HepG2 (cell line): ENCODE measurements around the gene TRMT112. TPM values are rescaled to one million over a fixed set of nuclear protein-coding genes. Genes with fewer than 3 reads are reported as not detected.
A peak's percentile ranks its signal among the peaks of the same experiment; 100 is the strongest.

Experiments used
- CENPX ChIP-seq: sonication (generic); formaldehyde crosslinking; IDR thresholded peaks from 2 replicates; pipeline ENCODE4 v1.9.0; 2021; ENCODE audit warnings: mild to moderate bottlenecking, missing genetic modification reagents, moderate library complexity
- DR1 ChIP-seq: sonication (generic); formaldehyde crosslinking; IDR thresholded peaks from 2 replicates; pipeline ENCODE4 v1.8.0; 2021; ENCODE audit warnings: mild to moderate bottlenecking, missing genetic modification reagents, inconsistent platforms
- FOSL2 ChIP-seq: sonication (generic); formaldehyde crosslinking; IDR thresholded peaks from 2 replicates; pipeline ENCODE4 v1.4.0; 2020; ENCODE audit warnings: missing genetic modification reagents
- IRX3 ChIP-seq: sonication (generic); formaldehyde crosslinking; IDR thresholded peaks from 2 replicates; pipeline ENCODE4 v1.8.1; 2023; ENCODE audit warnings: mild to moderate bottlenecking, low read depth, missing genetic modification reagents, borderline replicate concordance
- KLF13 ChIP-seq: sonication (generic); formaldehyde crosslinking; IDR thresholded peaks from 2 replicates; pipeline ENCODE4 v1.4.0; 2020; ENCODE audit warnings: mild to moderate bottlenecking, missing genetic modification reagents
- MEF2D ChIP-seq: sonication (generic); formaldehyde crosslinking; IDR thresholded peaks from 2 replicates; pipeline ENCODE4 v1.5.1; 2020; ENCODE audit warnings: mild to moderate bottlenecking, missing genetic modification reagents
- MTA3 ChIP-seq: sonication (generic); formaldehyde crosslinking; IDR thresholded peaks from 2 replicates; pipeline ENCODE4 v1.4.0; 2020; ENCODE audit warnings: missing genetic modification reagents
- MYNN ChIP-seq: sonication (generic); formaldehyde crosslinking; IDR thresholded peaks from 2 replicates; pipeline ENCODE4 v1.4.0; 2020; ENCODE audit warnings: mild to moderate bottlenecking, low read depth, missing genetic modification reagents
- NR2F2 ChIP-seq: IDR thresholded peaks from 2 replicates; pipeline ENCODE4 v1.6.1; 2012; ENCODE audit warnings: low read depth, inconsistent platforms, borderline replicate concordance
- POLR2G ChIP-seq: fragments of 200-400 bp; formaldehyde crosslinking; IDR thresholded peaks from 2 replicates; pipeline ENCODE4 v1.6.1; 2018; ENCODE audit warnings: mild to moderate bottlenecking, low read depth, low read length, moderate library complexity
- SMARCC2 ChIP-seq: fragments of 450-650 bp; IDR thresholded peaks from 2 replicates; pipeline ENCODE4 v1.6.1; 2017; ENCODE audit warnings: antibody characterized with exemption, mild to moderate bottlenecking
- YEATS4 ChIP-seq: sonication (generic); formaldehyde crosslinking; IDR thresholded peaks from 2 replicates; pipeline ENCODE4 v1.4.0; 2020; ENCODE audit warnings: missing genetic modification reagents, borderline replicate concordance
- ZFP36 ChIP-seq: fragments of 150-350 bp; IDR thresholded peaks from 2 replicates; pipeline ENCODE4 v1.6.1; 2018; ENCODE audit warnings: borderline replicate concordance, low read length, low read depth; ENCODE audit not compliant: partially characterized antibody
- ZNF124 ChIP-seq: sonication (generic); formaldehyde crosslinking; IDR thresholded peaks from 2 replicates; pipeline ENCODE4 v1.4.0; 2020; ENCODE audit warnings: missing genetic modification reagents
- ZNF160 ChIP-seq: sonication (generic); formaldehyde crosslinking; IDR thresholded peaks from 2 replicates; pipeline ENCODE4 v1.8.0; 2022; ENCODE audit warnings: mild to moderate bottlenecking, inconsistent platforms, missing genetic modification reagents
- ZNF24 ChIP-seq: fragments of 450-650 bp; IDR thresholded peaks from 2 replicates; pipeline ENCODE4 v1.6.1; 2017; ENCODE audit warnings: antibody characterized with exemption, mild to moderate bottlenecking
- ZNF331 ChIP-seq: sonication (generic); formaldehyde crosslinking; IDR thresholded peaks from 2 replicates; pipeline ENCODE4 v1.4.0; 2020; ENCODE audit warnings: missing genetic modification reagents
- ZNF557 ChIP-seq: sonication (generic); formaldehyde crosslinking; IDR thresholded peaks from 2 replicates; pipeline ENCODE4 v1.4.0; 2020; ENCODE audit warnings: missing genetic modification reagents
- ZNF572 ChIP-seq: sonication (generic); formaldehyde crosslinking; IDR thresholded peaks from 2 replicates; pipeline ENCODE4 v1.5.1; 2020; ENCODE audit warnings: mild to moderate bottlenecking, missing genetic modification reagents
- ZNF652 ChIP-seq: IDR thresholded peaks from 2 replicates; pipeline ENCODE4 v1.6.1; 2016; ENCODE audit warnings: low read depth, borderline replicate concordance
- ZNF678 ChIP-seq: sonication (generic); formaldehyde crosslinking; IDR thresholded peaks from 2 replicates; pipeline ENCODE4 v1.4.0; 2020; ENCODE audit warnings: mild to moderate bottlenecking, missing genetic modification reagents
- ZNF768 ChIP-seq: sonication (generic); formaldehyde crosslinking; IDR thresholded peaks from 2 replicates; pipeline ENCODE4 v1.4.0; 2020; ENCODE audit warnings: missing genetic modification reagents
- ZNF780A ChIP-seq: sonication (generic); formaldehyde crosslinking; IDR thresholded peaks from 2 replicates; pipeline ENCODE4 v1.8.0; 2022; ENCODE audit warnings: mild to moderate bottlenecking, missing genetic modification reagents, moderate library complexity
- polyA plus RNA-seq, 8 experiments: library from polyadenylated mRNA; depleted of rRNA in 3 of 8; stranded (reverse) in 7 of 8; unstranded in 1 of 8; fragments of >200 nt; fragmentation: Illumina TruSeq in 4 of 8; extraction: Trizol in 4 of 8; gene quantifications; 2 replicates each; pipeline versions ENCODE4 v1.2.1 to v1.2.3, GENCODE V29; 2011 to 2016; ENCODE audit warnings: low read depth in 4 of 8, missing spikeins in 1 of 8, mixed read lengths in 1 of 8; ENCODE audit not compliant: insufficient read depth in 1 of 8
- total RNA-seq, 5 experiments: library from RNA; depleted of rRNA; stranded (reverse); fragments of >200 nt; fragmentation: Illumina TruSeq; extraction: Trizol; gene quantifications; 2 replicates each; pipeline ENCODE4 v1.2.3, GENCODE V29; 2016; ENCODE audit warnings: low read depth in 1 of 5
- TF ChIP-seq, protein P1 (sequence below): IDR thresholded peaks from 2 replicates; pipeline ENCODE4 v1.6.1; 2016; ENCODE audit warnings: mild to moderate bottlenecking
- TF ChIP-seq, protein P2 (sequence below): sonication (generic); formaldehyde crosslinking; IDR thresholded peaks from 2 replicates; pipeline ENCODE4 v1.5.1; 2020; ENCODE audit warnings: mild to moderate bottlenecking, missing genetic modification reagents
- TF ChIP-seq, protein P3 (sequence below): sonication (generic); formaldehyde crosslinking; IDR thresholded peaks from 2 replicates; pipeline ENCODE4 v1.8.0; 2022; ENCODE audit warnings: mild to moderate bottlenecking, missing genetic modification reagents; ENCODE audit not compliant: insufficient replicate concordance

Gene TRMT112
- total and polyA plus RNA-seq, 2 of the 13 experiments (the other 11 are each of a cell fraction or from before 2014, with no cell fraction given) = 186 to 409 TPM

DNA sequence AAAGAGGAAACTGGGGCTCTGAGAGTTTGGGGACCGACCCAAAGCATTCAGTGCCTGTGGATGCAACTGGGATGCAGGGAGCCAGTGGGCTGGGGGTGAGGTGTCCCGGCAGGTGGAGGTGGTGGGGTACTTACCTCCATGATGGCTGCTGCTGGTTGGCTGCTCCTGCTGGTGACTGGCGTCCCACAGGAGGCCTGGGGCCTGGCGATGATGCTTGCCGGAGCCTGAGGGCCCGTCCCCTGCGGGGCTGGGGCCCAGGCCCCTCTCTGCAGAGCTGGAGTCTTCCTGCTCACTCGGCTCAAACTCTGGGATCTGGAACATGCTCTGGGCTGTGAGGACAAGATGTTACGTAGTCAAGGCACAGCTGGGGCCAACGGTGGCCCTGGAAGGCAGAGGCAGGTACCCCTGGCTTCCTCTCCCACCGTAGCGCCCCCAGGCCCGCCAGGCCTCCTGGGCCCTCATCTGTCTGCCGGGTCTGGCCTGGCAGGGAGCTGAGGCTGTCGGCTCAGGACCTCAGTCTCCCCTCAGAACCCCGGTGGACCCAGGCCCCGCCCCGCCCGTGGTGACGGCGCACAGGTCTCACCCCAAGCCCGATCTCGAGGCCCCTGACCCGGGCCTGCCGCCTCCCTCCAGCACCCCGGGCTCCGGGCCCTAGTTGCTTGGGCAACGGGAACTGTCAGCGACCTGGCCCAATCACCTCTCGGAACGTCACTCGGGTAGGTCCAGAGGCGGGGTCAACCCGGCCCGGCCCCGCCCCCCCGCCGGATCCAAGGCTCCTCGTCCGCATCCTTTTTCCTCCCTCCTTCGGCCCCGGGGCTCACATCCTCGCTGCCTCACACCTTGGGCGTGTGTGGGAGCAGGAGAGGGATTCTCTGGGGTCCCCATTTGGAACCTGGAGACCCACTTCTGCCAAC is 33.1 kb downstream of the TRMT112 start, which contains the start of gene BAD (continued):
- TF ChIP-seq, protein P1, sequence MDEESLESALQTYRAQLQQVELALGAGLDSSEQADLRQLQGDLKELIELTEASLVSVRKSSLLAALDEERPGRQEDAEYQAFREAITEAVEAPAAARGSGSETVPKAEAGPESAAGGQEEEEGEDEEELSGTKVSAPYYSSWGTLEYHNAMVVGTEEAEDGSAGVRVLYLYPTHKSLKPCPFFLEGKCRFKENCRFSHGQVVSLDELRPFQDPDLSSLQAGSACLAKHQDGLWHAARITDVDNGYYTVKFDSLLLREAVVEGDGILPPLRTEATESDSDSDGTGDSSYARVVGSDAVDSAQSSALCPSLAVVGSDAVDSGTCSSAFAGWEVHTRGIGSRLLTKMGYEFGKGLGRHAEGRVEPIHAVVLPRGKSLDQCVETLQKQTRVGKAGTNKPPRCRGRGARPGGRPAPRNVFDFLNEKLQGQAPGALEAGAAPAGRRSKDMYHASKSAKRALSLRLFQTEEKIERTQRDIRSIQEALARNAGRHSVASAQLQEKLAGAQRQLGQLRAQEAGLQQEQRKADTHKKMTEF (CRISPR knock-in tag) = no peak; the same call in 1 of the 2 replicates
- TF ChIP-seq ZNF331 (no peak), ZFP36 (no peak), ZNF652 (no peak), MYNN (no peak; the same call in 1 of the 2 replicates), ZNF572 (no peak), ZNF780A (CRISPR knock-in tag) (no peak), CENPX (no peak), MTA3 (CRISPR knock-in tag) (no peak), ZNF678 (CRISPR knock-in tag) (no peak), KLF13 (CRISPR knock-in tag) (no peak), ZNF160 (CRISPR knock-in tag) (peak; percentile 11; the same call in 1 of the 2 replicates), ZNF557 (no peak), ZNF24 (no peak), FOSL2 (CRISPR knock-in tag) (no peak), ZNF768 (CRISPR knock-in tag) (no peak), MEF2D (CRISPR knock-in tag) (no peak), SMARCC2 (no peak), POLR2G (peak; percentile 52), IRX3 (CRISPR knock-in tag) (no peak), NR2F2 (no peak), ZNF124 (CRISPR knock-in tag) (no peak), DR1 (CRISPR knock-in tag) (0 out of 2 replicates have a peak, but pooled peaks have one; percentile 25), YEATS4 (CRISPR knock-in tag) (no peak)
- TF ChIP-seq, protein P2, sequence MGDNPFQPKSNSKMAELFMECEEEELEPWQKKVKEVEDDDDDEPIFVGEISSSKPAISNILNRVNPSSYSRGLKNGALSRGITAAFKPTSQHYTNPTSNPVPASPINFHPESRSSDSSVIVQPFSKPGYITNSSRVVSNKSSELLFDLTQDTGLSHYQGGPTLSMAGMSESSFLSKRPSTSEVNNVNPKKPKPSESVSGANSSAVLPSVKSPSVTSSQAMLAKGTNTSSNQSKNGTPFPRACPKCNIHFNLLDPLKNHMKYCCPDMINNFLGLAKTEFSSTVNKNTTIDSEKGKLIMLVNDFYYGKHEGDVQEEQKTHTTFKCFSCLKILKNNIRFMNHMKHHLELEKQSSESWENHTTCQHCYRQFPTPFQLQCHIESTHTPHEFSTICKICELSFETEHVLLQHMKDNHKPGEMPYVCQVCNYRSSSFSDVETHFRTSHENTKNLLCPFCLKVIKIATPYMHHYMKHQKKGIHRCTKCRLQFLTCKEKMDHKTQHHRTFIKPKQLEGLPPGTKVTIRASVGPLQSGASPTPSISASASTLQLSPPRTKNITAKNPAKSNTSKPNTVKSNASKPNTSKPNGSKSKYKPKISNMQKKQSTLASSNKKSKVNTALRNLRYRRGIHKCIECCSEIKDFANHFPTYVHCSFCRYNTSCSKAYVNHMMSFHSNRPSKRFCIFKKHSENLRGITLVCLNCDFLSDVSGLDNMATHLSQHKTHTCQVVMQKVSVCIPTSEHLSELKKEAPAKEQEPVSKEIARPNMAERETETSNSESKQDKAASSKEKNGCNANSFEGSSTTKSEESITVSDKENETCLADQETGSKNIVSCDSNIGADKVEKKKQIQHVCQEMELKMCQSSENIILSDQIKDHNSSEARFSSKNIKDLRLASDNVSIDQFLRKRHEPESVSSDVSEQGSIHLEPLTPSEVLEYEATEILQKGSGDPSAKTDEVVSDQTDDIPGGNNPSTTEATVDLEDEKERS (CRISPR knock-in tag) = no peak
- TF ChIP-seq, protein P3, sequence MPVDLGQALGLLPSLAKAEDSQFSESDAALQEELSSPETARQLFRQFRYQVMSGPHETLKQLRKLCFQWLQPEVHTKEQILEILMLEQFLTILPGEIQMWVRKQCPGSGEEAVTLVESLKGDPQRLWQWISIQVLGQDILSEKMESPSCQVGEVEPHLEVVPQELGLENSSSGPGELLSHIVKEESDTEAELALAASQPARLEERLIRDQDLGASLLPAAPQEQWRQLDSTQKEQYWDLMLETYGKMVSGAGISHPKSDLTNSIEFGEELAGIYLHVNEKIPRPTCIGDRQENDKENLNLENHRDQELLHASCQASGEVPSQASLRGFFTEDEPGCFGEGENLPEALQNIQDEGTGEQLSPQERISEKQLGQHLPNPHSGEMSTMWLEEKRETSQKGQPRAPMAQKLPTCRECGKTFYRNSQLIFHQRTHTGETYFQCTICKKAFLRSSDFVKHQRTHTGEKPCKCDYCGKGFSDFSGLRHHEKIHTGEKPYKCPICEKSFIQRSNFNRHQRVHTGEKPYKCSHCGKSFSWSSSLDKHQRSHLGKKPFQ (CRISPR knock-in tag) = no peak
